Astrocyte of the spinal cord (primary cell): Measurements from ENCODE around the gene CTXND1.

Source experiments
- DNase-seq: peaks from one replicate; pipeline ENCODE4 v3.0.0; 2011; ENCODE audit warnings: low read depth, low spot score
- H3K4me3 ChIP-seq: 2 replicates; pipeline ENCODE4 v1.5.1; 2011; ENCODE audit warnings: low read depth, mild to moderate bottlenecking, low read length, moderate library complexity
- CTCF ChIP-seq: IDR thresholded peaks from 2 replicates; pipeline ENCODE4 v1.5.1; 2012; ENCODE audit warnings: low read depth, mild to moderate bottlenecking, low read length, inconsistent platforms
- in situ Hi-C: cut with HindIII; loops from 2 replicates; pipeline ENCODE4 v1.10.0; 2017; ENCODE audit warnings: low sequenced_read_pairs

CTXND1 gene

DNA sequence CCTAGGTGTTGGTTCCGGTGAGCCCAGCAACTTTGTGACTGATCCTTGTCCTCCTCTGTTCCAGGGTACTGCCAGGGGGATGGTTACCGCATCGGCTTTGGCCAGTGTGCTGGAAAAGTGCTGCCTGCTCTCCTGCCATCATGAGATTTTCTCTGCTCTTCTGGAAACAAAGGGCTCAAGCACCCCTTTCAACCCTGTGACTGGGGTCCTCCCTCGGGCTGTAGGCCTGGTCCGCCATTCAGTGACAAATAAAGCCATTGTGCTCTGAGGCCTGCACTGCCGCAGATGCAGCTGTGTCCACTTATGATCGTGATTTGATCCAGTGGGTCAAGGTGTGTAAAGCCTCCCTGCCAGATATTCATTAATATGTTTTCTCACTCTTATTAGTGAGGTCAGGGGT lies 65.9 kb downstream of the CTXND1 start:
- DNase-seq, result no peak
- H3K4me3 ChIP-seq, result no peak overlapping the region
- no peak for TF ChIP-seq CTCF
- in situ Hi-C loops, result no loop called here

DNA sequence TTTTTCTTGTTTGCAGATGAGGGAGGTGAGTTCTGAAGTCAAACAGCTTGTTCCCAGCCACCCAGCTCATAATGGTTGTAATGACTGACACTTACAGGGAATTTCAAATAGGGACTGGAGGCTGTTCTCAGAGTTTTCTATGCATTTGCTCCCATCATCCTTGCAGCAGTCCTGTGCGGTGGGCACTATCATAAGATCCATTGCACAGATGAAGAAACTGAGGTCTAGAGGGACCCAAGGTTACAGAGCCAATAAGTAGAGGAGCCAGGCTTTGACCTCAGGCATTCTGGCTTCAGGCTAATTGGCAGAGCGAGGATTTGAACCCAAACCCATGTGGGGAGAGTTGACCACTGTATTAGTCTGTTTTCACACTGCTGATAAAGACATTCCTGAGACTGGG lies 66.9 kb downstream of the CTXND1 start:
- TF ChIP-seq CTCF, result no peak
- no peak for DNase-seq
- in situ Hi-C loops, result no loop called here

GRCh38 chr15:80184554-80184953 lies 67.5 kb downstream of the CTXND1 start:
- in situ Hi-C loops, result no loop called here
- TF ChIP-seq CTCF, result no peak
- H3K4me3 ChIP-seq, result no peak overlapping the region
- DNase-seq, result no peak

More for the DNA sequence above, 66.9 kb downstream of the CTXND1 start:
- no peak overlapping the region for H3K4me3 ChIP-seq

DNA sequence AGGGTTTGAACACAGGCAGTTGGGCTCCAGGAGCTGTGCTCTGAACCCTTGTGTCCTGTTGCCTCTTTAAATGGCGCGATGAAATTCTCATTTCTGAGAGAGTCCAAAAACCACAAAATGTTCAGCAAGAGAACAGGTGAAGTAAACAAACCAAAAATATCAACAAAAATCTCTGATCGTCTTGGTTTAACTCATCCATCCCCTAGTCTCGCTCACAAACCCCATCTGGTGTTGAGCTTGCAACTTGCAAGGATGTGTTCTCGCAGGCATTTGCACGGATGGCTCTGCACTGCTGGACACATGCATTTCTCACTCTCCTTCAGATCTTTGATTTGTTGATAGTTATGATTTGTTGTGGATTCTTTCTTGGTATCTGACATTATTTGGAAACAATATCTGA lies 68.1 kb downstream of the CTXND1 start:
- H3K4me3 ChIP-seq, result no peak overlapping the region
- in situ Hi-C loops, result no loop called here
- no peak for DNase-seq
- peak; percentile 36 for TF ChIP-seq CTCF

- no peak for TF ChIP-seq CTCF
- DNase-seq, result no peak
- in situ Hi-C loops, result no loop called here
- H3K4me3 ChIP-seq, result no peak overlapping the region
Measured at GRCh38 chr15:80183306-80183705, 68.7 kb downstream of the CTXND1 start.

DNA sequence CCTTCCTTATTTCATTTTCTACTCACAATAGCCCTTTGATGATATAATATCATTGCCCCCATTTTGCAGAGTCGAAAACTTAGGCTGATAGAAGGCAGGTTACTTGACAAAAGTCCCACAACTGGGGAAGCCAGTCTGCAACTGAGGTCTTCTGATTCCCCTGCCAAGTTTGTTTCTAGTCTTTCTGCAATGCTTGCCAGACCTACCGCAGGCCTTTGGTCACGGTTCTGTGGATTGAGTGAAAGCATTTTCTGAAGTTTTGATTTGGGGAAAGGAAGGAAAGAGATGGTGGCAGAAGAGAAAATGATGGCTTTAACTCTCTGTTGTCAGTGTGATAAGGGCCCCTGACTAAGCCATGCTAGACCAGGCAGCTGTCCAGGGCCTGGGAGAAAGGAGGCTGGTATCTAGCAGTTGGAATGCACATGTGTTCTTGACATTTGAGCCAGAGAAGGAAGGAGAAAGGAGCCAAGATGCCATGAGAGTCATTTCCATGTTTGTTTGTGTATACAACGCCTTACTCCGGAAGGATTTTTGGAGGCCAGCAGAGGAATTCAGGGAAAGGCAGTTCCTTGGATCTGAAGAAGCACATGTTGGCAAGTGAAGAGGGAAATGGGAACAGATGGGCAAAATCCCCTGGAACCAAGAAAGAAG lies 69.3 kb downstream of the CTXND1 start:
- DNase-seq, result peak; percentile 73
- H3K4me3 ChIP-seq, result no peak overlapping the region
- no peak for TF ChIP-seq CTCF
- in situ Hi-C loops, result no loop called here
